GM21528 (cell line): ENCODE results near the gene NGFR.

ENCODE experiments used
- ATAC-seq: cut with Tn5 transposase; IDR thresholded peaks from one replicate; pipeline ENCODE4 v1.9.1; 2021; ENCODE audit warnings: mild to moderate bottlenecking, moderate library complexity; ENCODE audit not compliant: unreplicated experiment, low FRiP score

Gene NGFR

DNA sequence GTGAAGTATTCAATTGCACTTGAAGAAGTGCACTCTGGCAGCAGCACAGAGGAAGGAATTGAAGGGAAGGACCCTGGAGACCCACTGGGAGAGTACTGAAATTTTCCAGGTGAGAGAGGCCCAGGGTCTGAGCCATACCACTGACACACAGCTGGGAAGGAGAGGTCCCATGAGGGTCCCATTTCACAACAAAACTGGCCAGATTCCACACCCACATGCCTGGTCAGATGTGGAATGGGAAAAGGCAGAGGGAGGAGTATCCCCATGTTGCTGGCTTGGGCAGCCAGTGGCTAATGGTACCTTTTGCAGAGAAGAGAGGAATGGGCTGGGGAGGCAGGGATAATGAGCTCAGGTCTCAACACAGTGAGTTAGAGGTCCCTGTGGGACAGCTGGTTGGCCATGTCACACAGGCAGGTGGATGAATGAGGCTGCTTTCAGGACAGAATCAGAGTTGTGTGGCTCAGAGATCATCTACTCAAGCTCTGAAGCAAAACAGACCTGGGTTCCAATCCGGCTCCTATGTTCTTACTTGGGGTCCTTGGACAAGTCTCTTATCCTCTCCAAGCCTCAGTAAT, 26.2 kb upstream of the NGFR start:
- no peak for ATAC-seq

DNA sequence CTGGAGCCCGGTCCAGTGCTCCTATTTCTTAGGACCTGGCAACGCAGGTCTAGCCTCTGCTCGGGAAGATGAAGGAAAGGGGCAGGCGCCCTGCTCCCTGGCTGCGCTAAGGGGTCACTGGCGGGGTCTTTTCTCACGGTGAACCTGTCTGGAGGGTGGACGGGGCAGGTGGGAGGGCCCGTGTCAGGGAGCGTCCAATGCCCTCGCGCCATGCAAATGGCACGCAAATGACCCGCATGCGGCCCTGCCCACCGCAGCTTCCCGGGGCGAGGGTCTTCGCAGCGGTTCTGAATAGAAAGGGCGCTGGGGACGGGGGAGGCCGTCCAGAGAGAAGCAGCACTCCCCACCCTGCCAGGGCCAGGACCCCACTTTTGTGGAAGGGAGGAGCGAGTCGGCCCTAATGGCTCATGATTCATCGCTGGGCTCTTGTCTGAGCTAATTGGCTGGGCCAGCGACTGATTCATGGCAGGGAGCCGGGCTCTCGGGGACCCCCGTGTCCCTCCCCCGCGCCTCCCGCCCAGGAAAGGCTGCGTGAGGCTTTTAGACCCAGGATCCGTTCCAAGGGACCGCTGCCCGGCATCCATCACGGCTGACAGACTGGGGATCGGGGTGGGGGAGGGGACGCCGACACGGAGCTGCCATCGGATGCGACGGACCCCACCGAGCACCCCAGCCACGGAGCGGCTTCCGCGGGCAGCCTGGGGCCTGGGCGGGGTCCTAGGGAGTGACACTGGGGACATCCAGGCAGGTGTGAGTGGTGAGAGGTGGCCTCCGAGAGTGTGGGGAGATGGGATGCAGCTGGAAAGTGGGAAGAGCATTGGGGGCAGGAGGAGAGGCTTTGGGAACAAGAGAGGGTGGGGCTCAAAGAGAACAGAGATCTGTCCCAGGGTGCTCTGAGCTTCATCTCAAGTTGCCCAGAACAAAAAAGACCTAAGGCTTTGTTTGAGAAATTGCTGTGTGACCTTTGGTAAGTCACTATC, 25.0 kb upstream of the NGFR start:
- no peak for ATAC-seq

DNA sequence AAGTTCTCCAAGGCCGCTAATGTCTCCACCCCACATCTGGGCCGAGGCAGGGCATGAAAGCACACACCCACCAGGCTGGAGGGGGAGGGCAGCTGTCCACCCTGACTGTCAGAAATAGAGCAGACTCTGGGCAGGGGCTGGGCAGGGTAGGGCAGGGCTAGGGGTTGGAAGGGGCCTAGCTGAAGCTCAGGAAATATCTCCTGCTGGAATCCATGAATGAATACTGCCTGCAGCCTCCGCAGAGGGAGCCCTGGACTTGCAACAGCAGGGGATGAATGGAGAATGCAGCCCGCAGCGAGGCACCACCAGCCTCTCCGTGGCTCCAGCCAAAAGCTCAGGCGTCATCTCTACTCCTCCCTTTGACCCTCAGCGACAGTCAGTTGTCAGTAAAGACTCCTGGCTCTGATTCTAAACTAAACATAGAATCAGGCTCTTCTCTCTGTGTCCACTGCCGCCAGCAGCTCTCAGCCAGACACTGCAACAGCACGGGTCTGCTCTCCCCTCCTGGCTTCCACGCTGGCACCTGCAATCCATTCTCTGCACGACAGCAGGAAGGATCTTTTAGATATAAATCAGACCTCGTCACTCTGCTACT, 23.9 kb upstream of the NGFR start:
- ATAC-seq: no peak

- no peak for ATAC-seq
Measured at GRCh38 chr17:49471769-49472168, 23.3 kb upstream of the NGFR start.

GRCh38 chr17:49472527-49472926, 22.6 kb upstream of the NGFR start:
- no peak for ATAC-seq

DNA sequence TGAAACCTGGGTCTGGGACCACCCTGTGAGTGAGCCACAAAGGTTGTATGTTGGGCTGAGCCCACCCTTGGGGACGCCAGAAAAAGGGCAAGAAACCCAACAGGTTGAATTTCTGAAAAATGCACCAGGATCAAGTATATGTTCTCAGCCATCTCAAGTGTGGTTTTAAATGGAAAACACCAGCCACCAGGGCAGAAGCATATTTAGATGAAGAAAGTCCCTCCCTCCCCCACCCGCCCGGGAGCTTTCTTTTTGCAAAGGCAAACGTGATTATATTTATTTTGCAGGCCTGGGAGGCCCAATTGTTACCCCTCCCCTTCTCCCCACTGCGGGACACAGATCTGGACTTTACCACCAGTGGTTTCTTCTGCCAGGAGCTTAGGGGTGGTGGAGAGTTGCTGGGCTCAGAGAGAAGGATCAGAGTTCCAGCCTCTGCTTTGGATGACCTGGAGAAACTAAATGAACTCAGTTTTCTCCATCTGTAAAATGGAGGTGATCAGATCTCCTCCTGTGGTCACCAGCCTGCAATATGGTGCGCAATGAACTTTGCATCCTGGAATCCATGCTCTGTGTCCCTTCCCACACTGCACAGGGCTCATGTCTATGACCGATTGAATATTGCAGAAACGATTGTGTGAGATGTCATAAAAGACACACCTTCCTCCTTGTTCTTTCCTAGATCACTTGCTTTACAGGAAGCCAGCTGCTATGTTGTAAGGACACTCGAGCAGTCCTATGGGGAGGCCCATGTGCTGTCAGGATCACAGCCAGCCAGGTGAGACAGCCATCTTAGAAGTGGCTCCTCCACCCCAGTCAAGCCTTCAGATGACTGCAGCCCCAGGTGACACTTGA, 21.0 kb upstream of the NGFR start:
- ATAC-seq: no peak

- no peak for ATAC-seq
Measured at GRCh38 chr17:49477709-49478108, 17.4 kb upstream of the NGFR start.

- no peak for ATAC-seq
Measured at GRCh38 chr17:49480836-49481615, 14.1 kb upstream of the NGFR start.

DNA sequence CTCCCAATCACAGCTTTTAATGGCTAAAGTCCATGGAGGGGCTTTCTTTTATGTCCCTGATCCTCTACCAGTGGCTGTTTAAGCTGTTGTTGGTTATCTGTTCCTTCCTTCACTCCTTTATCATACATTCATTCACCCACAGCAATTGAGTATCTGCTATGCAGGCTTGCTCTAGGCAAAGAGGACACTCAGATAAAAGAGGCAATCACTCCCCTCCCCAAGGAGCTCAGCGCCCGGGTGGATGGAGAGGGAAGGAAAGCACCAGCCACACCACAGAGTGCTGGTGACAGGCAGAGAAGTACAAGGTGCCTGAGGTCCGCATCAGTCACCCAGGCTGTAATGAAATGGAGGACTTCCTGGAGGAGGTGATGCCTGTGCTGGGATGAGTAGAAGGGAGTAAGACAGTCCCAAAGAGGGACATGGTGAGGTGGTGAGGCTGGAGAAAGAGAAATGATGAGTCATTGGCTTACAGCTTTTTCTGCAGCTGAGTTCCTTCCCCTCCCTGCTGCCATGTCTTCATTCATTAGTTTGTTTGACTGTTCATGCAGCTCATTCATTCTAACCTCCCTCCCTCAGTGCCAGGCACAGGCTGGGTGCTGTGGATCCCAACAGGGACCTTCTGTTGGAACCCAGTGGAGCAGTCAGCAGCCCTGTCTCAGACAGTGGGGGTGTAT, 12.8 kb upstream of the NGFR start:
- ATAC-seq: no peak

DNA sequence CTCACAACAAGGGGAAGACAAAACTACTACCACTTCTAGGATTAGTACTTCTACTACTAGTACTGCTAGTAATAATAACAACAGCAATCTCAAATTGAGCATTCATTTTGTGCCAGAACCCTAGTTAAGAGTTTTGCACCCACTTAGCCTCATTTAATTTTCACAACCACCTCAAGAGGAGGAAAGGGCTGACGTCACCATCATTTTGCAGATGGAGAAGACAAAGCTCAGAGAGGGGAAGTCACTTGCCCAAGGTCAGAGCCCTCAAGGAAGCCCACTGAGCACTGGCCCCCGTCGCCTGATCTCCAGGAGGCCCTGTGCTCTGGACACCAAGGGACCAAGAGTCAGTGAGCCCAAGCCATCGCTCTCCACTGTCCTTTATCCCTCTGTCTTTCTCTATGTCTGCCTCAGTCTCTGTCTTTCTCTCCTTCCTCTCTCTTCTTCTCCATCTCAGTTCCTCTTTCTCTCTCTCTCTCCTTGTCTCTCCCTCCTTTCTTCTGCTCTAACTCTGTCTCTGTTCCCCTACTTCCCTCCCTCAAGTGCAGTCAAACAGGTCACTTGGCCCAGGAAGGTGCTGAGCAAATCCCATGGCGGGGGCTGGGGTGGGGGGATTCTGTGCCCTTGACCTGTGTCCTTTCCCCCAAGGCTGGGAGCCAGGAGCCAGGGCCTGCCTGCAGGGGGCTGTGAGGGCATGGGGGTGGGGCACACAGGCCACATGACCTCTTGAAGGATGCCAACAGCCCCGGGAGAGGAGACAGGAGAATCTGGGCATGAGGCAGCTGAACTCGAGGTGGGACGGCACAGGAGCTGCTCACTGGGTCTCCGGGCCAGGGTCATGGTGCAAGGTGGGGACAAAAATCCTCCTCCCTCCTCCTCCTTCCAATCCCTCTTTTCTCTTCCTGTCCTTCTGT, 11.2 kb upstream of the NGFR start:
- no peak for ATAC-seq

DNA sequence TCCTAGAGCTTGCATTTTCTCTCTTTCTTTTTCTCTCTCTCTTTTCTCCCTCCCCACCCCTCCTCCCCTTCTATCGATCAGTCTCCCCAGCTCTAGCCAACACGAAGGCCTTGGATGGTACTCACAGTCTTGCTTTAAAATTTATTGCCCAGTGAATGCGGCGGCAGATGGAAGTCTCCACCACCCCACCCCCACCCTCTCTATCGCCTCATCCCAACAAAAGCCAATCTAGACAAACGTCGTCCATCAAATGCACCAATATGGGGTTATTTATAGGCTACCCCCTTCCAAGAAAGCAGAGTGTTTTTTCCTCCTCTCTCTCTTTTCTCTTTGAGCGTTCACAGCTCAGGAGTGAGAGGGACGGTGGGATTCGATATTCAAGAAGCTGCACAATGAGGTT, 10.5 kb upstream of the NGFR start:
- no peak for ATAC-seq

- ATAC-seq: no peak
Measured at GRCh38 chr17:49486012-49486641, 9.0 kb upstream of the NGFR start.

DNA sequence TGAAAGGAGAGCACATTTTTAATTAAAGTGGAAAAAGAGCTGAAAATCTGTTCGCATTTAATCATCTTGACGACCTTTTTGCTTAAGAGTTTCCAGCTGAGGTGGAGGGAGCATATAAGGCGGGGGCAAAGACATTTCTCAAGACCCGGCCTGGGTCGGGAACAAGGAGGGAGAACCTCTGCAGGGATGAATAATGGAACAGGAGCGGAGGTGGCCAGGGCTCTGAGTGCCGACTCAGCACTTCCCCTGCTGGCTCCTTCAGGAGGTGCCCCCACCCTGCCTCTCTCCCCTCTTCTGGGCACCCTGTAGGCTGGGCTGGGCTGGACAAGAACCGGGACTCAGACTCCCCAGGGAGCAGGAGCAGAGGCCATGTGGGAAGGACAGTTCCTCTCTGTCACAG, 7.9 kb upstream of the NGFR start:
- ATAC-seq: no peak

DNA sequence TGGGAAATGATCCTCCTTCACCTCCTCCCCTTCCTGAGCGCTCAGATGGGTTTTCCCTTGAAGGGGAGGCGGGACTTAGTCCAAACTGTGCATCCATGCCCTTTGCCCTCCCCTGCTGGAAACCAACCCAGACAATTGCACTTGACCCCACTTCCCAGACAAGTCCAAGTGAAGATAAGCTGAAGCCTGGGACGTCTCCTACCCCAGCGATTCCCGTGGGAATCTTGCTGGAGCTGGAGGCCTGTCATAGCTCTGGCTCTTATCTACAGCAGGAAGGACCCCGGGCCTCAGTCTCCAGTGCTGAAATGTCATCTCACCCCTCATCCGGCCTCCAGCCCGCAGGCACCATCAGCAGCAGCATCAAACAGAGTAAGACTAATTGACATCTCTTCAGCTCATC, 6.5 kb upstream of the NGFR start:
- ATAC-seq: no peak

GRCh38 chr17:49489348-49489747, 5.7 kb upstream of the NGFR start:
- ATAC-seq: no peak

DNA sequence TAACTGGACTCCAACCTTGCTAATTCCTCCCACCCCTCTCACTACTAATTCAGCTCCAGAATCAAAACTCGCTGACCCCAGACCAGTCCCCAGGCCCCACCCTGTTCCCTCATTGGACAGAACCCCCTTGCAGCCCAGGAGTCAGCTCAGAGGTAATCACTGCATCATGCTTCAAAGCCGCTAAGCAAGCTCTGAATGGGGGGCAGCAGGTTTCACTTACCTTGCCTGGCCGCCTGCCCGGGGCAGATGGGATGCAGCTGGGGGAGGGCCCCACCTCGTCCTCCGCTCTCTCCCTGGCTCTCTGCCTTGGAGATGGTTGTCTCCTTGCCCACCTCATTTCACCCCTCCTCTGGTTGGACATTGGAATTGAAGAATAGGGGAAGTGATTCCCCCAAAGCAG, 4.8 kb upstream of the NGFR start:
- no peak for ATAC-seq

- ATAC-seq: no peak
Measured at GRCh38 chr17:49491192-49491769, 3.8 kb upstream of the NGFR start.
